HepG2 (cell line): ENCODE results near the gene DUS3L. TPM values are rescaled to one million over a fixed set of nuclear protein-coding genes. Genes with fewer than 3 reads are reported as not detected.

Experiments
- ATAD3A ChIP-seq: sonication (generic); formaldehyde crosslinking; IDR thresholded peaks from 2 replicates; pipeline ENCODE4 v1.4.0; 2020; ENCODE audit warnings: missing genetic modification reagents
- BORCS8-MEF2B ChIP-seq: sonication (generic); formaldehyde crosslinking; IDR thresholded peaks from 2 replicates; pipeline ENCODE4 v1.8.0; 2022; ENCODE audit warnings: mild to moderate bottlenecking, missing genetic modification reagents
- IKZF4 ChIP-seq: sonication (generic); formaldehyde crosslinking; IDR thresholded peaks from 2 replicates; pipeline ENCODE4 v1.5.1; 2020; ENCODE audit warnings: borderline replicate concordance, mild to moderate bottlenecking, low read depth, missing genetic modification reagents; ENCODE audit errors: not compliant biosample characterization
- JARID2 ChIP-seq: sonication (generic); formaldehyde crosslinking; IDR thresholded peaks from 2 replicates; pipeline ENCODE4 v1.8.1; 2023; ENCODE audit warnings: missing genetic modification reagents, inconsistent platforms; ENCODE audit not compliant: insufficient replicate concordance
- MBNL3 ChIP-seq: fragments of 250-450 bp; sonication (Bioruptor Pico); conservative IDR thresholded peaks from 2 replicates; pipeline ENCODE4 v1.8.0; 2022; ENCODE audit warnings: mild to moderate bottlenecking, inconsistent platforms
- ZBTB38 ChIP-seq: sonication (generic); formaldehyde crosslinking; IDR thresholded peaks from 2 replicates; pipeline ENCODE4 v1.5.1; 2020; ENCODE audit warnings: mild to moderate bottlenecking, missing genetic modification reagents
- ZC3H13 ChIP-seq: sonication (generic); formaldehyde crosslinking; IDR thresholded peaks from 2 replicates; pipeline ENCODE4 v1.8.1; 2023; ENCODE audit warnings: mild to moderate bottlenecking, missing genetic modification reagents, moderate library complexity
- ZNF431 ChIP-seq: sonication (generic); formaldehyde crosslinking; IDR thresholded peaks from 2 replicates; pipeline ENCODE4 v1.9.0; 2022; ENCODE audit warnings: missing genetic modification reagents, low read depth, mild to moderate bottlenecking, borderline replicate concordance
- ZNF451 ChIP-seq: sonication (generic); formaldehyde crosslinking; IDR thresholded peaks from 2 replicates; pipeline ENCODE4 v1.5.0; 2020; ENCODE audit warnings: mild to moderate bottlenecking, missing genetic modification reagents
- ZNF703 ChIP-seq: sonication (generic); formaldehyde crosslinking; IDR thresholded peaks from 2 replicates; pipeline ENCODE4 v1.5.1; 2020; ENCODE audit warnings: missing genetic modification reagents, mild to moderate bottlenecking, moderate library complexity, borderline replicate concordance
- ZNF746 ChIP-seq: sonication (generic); formaldehyde crosslinking; IDR thresholded peaks from 2 replicates; pipeline ENCODE4 v1.8.0; 2022; ENCODE audit warnings: mild to moderate bottlenecking, missing genetic modification reagents
- polyA plus RNA-seq, 8 experiments: library from polyadenylated mRNA; depleted of rRNA in 3 of 8; stranded (reverse) in 7 of 8; unstranded in 1 of 8; fragments of >200 nt; fragmentation: Illumina TruSeq in 4 of 8; extraction: Trizol in 4 of 8; gene quantifications; 2 replicates each; pipeline versions ENCODE4 v1.2.1 to v1.2.3, GENCODE V29; 2011 to 2016; ENCODE audit warnings: low read depth in 4 of 8, missing spikeins in 1 of 8, mixed read lengths in 1 of 8; ENCODE audit not compliant: insufficient read depth in 1 of 8
- total RNA-seq, 5 experiments: library from RNA; depleted of rRNA; stranded (reverse); fragments of >200 nt; fragmentation: Illumina TruSeq; extraction: Trizol; gene quantifications; 2 replicates each; pipeline ENCODE4 v1.2.3, GENCODE V29; 2016; ENCODE audit warnings: low read depth in 1 of 5
- TF ChIP-seq, protein P1 (sequence below): IDR thresholded peaks from 2 replicates; pipeline ENCODE4 v1.6.1; 2016; ENCODE audit warnings: low read depth, missing genetic modification reagents, missing compliant biosample characterization
- TF ChIP-seq, protein P2 (sequence below): sonication (generic); formaldehyde crosslinking; IDR thresholded peaks from 2 replicates; pipeline ENCODE4 v1.4.0; 2020; ENCODE audit warnings: missing genetic modification reagents, low read depth, mild to moderate bottlenecking, borderline replicate concordance
- TF ChIP-seq, protein P3 (sequence below): sonication (generic); formaldehyde crosslinking; IDR thresholded peaks from 2 replicates; pipeline ENCODE4 v1.4.0; 2020; ENCODE audit warnings: missing genetic modification reagents, borderline replicate concordance
- TF ChIP-seq, protein P4 (sequence below): sonication (generic); formaldehyde crosslinking; IDR thresholded peaks from 2 replicates; pipeline ENCODE4 v1.8.0; 2022; ENCODE audit warnings: mild to moderate bottlenecking, missing genetic modification reagents; ENCODE audit not compliant: insufficient replicate concordance
- TF ChIP-seq, protein P5 (sequence below): sonication (generic); formaldehyde crosslinking; IDR thresholded peaks from 2 replicates; pipeline ENCODE4 v1.8.1; 2022; ENCODE audit warnings: mild to moderate bottlenecking, missing genetic modification reagents

Gene DUS3L
- total and polyA plus RNA-seq, 2 of the 13 experiments (the other 11 are each of a cell fraction or from before 2014, with no cell fraction given) = 13.3 to 25.1 TPM

DNA sequence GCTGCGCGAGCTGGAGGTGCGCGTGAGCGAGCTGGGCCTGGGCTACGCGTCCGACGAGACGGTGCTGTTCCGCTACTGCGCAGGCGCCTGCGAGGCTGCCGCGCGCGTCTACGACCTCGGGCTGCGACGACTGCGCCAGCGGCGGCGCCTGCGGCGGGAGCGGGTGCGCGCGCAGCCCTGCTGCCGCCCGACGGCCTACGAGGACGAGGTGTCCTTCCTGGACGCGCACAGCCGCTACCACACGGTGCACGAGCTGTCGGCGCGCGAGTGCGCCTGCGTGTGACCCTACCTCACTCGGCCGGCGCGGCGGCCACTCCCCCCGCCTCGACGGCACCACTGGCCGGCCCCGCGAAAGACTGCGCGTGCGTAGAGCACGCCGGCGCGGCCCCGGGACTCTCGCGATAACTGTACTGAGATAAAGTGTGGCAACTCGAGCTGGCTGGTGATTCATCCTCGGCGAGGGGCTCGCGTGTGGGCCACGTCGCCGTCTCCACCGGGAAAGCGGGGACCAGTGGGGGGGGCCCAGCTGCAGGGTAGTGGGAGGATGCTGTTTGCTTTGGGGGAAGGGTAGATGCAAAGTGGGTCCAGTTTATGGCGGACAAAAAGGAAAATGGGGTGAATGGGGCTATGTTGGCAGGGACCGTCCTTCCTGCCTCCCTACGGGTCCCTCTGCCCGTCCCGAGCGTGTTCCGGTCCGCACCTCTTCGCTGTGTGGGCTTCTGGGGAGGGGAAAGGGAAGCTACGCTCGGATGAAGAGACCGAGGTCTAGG, 37.1 kb upstream of the DUS3L start (continued):
- peak; percentile 88 for TF ChIP-seq IKZF4 (CRISPR knock-in tag)
- TF ChIP-seq, protein P1, sequence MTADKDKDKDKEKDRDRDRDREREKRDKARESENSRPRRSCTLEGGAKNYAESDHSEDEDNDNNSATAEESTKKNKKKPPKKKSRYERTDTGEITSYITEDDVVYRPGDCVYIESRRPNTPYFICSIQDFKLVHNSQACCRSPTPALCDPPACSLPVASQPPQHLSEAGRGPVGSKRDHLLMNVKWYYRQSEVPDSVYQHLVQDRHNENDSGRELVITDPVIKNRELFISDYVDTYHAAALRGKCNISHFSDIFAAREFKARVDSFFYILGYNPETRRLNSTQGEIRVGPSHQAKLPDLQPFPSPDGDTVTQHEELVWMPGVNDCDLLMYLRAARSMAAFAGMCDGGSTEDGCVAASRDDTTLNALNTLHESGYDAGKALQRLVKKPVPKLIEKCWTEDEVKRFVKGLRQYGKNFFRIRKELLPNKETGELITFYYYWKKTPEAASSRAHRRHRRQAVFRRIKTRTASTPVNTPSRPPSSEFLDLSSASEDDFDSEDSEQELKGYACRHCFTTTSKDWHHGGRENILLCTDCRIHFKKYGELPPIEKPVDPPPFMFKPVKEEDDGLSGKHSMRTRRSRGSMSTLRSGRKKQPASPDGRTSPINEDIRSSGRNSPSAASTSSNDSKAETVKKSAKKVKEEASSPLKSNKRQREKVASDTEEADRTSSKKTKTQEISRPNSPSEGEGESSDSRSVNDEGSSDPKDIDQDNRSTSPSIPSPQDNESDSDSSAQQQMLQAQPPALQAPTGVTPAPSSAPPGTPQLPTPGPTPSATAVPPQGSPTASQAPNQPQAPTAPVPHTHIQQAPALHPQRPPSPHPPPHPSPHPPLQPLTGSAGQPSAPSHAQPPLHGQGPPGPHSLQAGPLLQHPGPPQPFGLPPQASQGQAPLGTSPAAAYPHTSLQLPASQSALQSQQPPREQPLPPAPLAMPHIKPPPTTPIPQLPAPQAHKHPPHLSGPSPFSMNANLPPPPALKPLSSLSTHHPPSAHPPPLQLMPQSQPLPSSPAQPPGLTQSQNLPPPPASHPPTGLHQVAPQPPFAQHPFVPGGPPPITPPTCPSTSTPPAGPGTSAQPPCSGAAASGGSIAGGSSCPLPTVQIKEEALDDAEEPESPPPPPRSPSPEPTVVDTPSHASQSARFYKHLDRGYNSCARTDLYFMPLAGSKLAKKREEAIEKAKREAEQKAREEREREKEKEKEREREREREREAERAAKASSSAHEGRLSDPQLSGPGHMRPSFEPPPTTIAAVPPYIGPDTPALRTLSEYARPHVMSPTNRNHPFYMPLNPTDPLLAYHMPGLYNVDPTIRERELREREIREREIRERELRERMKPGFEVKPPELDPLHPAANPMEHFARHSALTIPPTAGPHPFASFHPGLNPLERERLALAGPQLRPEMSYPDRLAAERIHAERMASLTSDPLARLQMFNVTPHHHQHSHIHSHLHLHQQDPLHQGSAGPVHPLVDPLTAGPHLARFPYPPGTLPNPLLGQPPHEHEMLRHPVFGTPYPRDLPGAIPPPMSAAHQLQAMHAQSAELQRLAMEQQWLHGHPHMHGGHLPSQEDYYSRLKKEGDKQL (CRISPR knock-in tag) = peak; percentile 36; the same call in 1 of the 2 replicates
- TF ChIP-seq ZBTB38 (CRISPR knock-in tag) = peak; percentile 85
- TF ChIP-seq, protein P2, sequence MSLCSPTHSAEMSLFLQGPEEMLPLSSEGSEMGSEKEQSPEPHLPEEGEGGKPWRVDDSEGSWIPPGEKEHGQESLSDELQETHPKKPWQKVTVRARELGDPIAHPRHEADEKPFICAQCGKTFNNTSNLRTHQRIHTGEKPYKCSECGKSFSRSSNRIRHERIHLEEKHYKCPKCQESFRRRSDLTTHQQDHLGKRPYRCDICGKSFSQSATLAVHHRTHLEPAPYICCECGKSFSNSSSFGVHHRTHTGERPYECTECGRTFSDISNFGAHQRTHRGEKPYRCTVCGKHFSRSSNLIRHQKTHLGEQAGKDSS (CRISPR knock-in tag) = peak; percentile 85; the same call in 1 of the 2 replicates
- TF ChIP-seq JARID2 (CRISPR knock-in tag) = peak; percentile 57
- no peak; the same call in 1 of the 2 replicates for TF ChIP-seq ZNF703 (CRISPR knock-in tag)
- TF ChIP-seq, protein P3, sequence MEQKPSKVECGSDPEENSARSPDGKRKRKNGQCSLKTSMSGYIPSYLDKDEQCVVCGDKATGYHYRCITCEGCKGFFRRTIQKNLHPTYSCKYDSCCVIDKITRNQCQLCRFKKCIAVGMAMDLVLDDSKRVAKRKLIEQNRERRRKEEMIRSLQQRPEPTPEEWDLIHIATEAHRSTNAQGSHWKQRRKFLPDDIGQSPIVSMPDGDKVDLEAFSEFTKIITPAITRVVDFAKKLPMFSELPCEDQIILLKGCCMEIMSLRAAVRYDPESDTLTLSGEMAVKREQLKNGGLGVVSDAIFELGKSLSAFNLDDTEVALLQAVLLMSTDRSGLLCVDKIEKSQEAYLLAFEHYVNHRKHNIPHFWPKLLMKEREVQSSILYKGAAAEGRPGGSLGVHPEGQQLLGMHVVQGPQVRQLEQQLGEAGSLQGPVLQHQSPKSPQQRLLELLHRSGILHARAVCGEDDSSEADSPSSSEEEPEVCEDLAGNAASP (CRISPR knock-in tag) = peak; percentile 91
- TF ChIP-seq MBNL3 (CRISPR knock-in tag) = no peak
- TF ChIP-seq, protein P4, sequence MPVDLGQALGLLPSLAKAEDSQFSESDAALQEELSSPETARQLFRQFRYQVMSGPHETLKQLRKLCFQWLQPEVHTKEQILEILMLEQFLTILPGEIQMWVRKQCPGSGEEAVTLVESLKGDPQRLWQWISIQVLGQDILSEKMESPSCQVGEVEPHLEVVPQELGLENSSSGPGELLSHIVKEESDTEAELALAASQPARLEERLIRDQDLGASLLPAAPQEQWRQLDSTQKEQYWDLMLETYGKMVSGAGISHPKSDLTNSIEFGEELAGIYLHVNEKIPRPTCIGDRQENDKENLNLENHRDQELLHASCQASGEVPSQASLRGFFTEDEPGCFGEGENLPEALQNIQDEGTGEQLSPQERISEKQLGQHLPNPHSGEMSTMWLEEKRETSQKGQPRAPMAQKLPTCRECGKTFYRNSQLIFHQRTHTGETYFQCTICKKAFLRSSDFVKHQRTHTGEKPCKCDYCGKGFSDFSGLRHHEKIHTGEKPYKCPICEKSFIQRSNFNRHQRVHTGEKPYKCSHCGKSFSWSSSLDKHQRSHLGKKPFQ = peak; percentile 78
- peak; percentile 62; the same call in 1 of the 2 replicates for TF ChIP-seq BORCS8-MEF2B
- peak; percentile 91 for TF ChIP-seq ZNF451
- peak; percentile 100 for TF ChIP-seq ZC3H13
- peak; percentile 78; the same call in 1 of the 2 replicates for TF ChIP-seq ZNF431 (CRISPR knock-in tag)
- no peak for TF ChIP-seq ATAD3A
- TF ChIP-seq, protein P5, sequence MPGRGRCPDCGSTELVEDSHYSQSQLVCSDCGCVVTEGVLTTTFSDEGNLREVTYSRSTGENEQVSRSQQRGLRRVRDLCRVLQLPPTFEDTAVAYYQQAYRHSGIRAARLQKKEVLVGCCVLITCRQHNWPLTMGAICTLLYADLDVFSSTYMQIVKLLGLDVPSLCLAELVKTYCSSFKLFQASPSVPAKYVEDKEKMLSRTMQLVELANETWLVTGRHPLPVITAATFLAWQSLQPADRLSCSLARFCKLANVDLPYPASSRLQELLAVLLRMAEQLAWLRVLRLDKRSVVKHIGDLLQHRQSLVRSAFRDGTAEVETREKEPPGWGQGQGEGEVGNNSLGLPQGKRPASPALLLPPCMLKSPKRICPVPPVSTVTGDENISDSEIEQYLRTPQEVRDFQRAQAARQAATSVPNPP (CRISPR knock-in tag) = peak; percentile 92
- peak; percentile 86 for TF ChIP-seq ZNF746 (CRISPR knock-in tag)
